B cell (primary cell): ENCODE data around the gene KLHL24. TPM values are rescaled to one million over a fixed set of nuclear protein-coding genes. Genes with fewer than 3 reads are reported as not detected.

Source experiments
- ATAC-seq: fragments of 200-7000 bp; cut with Tn5 transposase; one replicate; pipeline ENCODE4 v1.10.0; 2021; ENCODE audit warnings: low read depth, mild to moderate bottlenecking, moderate number of reproducible peaks, moderate library complexity
- CTCF ChIA-PET: fragments of 350-600 bp; sonication (Branson Sonifier 250); formaldehyde crosslinking; loops from one replicate; lab custom pipeline; 2021; ENCODE audit warnings: antibody characterized with exemption, inconsistent platforms; lab: Charles Lee
- POLR2A ChIA-PET: fragments of 350-600 bp; sonication (Branson Sonifier 250); formaldehyde crosslinking; loops from one replicate; lab custom pipeline; 2021; ENCODE audit warnings: antibody characterized with exemption; lab: Charles Lee
- DNase-seq: peaks from one replicate; pipeline ENCODE4 v3.0.0; 2013
- H2AFZ ChIP-seq: 2 replicates; pipeline ENCODE4 v1.6.1; 2012; ENCODE audit warnings: mild to moderate bottlenecking, low read depth, low read length; ENCODE audit not compliant: insufficient read depth, poor library complexity, severe bottlenecking
- H3K27ac ChIP-seq, 2 donors: 1 replicate in 1 of 2; 2 replicates in 1 of 2; pipeline ENCODE4 v1.5.1; 2012 to 2013; ENCODE audit warnings: low read length in 2 of 2, mild to moderate bottlenecking in 2 of 2, moderate library complexity in 1 of 2
- H3K27me3 ChIP-seq, 4 experiments: fragments of 200-600 bp in 1 of 4; sonication (generic) in 1 of 4; replicated peaks in 1 of 4; 1 replicate in 2 of 4; 2 replicates in 2 of 4; pipeline versions ENCODE4 v1.6.1 to v1.7.0; 2013 to 2016; ENCODE audit warnings: low read length in 3 of 4, mild to moderate bottlenecking in 2 of 4, mixed read lengths in 1 of 4, moderate library complexity in 1 of 4; ENCODE audit not compliant: insufficient read depth in 4 of 4, control insufficient read depth in 3 of 4; ENCODE audit errors: control extremely low read depth in 1 of 4
- H3K36me3 ChIP-seq, 2 experiments: replicated peaks in 1 of 2; 1 replicate in 1 of 2; 2 replicates in 1 of 2; pipeline versions ENCODE4 v1.6.1 to v1.7.1; 2013; ENCODE audit warnings: low read length in 1 of 2; ENCODE audit not compliant: insufficient read depth in 2 of 2, control insufficient read depth in 1 of 2; ENCODE audit errors: control extremely low read depth in 1 of 2, extremely low read depth in 1 of 2
- H3K4me1 ChIP-seq, 2 donors: fragments of 200-600 bp in 1 of 2; sonication (generic) in 1 of 2; 1 replicate in 1 of 2; 2 replicates in 1 of 2; pipeline versions ENCODE4 v1.5.1 to v1.6.1; 2013 to 2017; ENCODE audit warnings: low read length in 2 of 2; ENCODE audit not compliant: control insufficient read depth in 2 of 2, insufficient read depth in 2 of 2
- H3K4me2 ChIP-seq: replicated peaks from 2 replicates; pipeline ENCODE3; 2012; ENCODE audit warnings: mild to moderate bottlenecking, low read depth, low read length; ENCODE audit not compliant: poor library complexity, severe bottlenecking
- H3K4me3 ChIP-seq, 5 experiments: fragments of 200-600 bp in 1 of 5; sonication (generic) in 1 of 5; 1 replicate in 3 of 5; 2 replicates in 2 of 5; pipeline versions ENCODE4 v1.5.1 to v1.7.0; 2011 to 2016; ENCODE audit warnings: low read length in 4 of 5, mild to moderate bottlenecking in 4 of 5, low read depth in 2 of 5, control low read depth in 1 of 5, moderate library complexity in 1 of 5; ENCODE audit not compliant: insufficient read depth in 1 of 5; ENCODE audit errors: control extremely low read depth in 1 of 5, extremely low read depth in 1 of 5
- H3K79me2 ChIP-seq: fragments of 200-600 bp; sonication (generic); one replicate; pipeline ENCODE4 v1.6.0; 2016; ENCODE audit warnings: low read length; ENCODE audit not compliant: control insufficient read depth, insufficient read depth
- H3K9ac ChIP-seq: fragments of 200-600 bp; sonication (generic); 2 replicates; pipeline ENCODE4 v1.6.1; 2017; ENCODE audit warnings: mild to moderate bottlenecking, low read length, moderate library complexity
- H3K9me3 ChIP-seq, 3 donors: one replicate each; pipeline versions ENCODE4 v1.6.1 to v1.7.1; 2013; ENCODE audit warnings: low read length in 2 of 3; ENCODE audit not compliant: control insufficient read depth in 2 of 3, insufficient read depth in 1 of 3; ENCODE audit errors: control extremely low read depth in 1 of 3
- H4K20me1 ChIP-seq: 2 replicates; pipeline ENCODE4 v1.6.0; 2012; ENCODE audit warnings: mild to moderate bottlenecking, low read length; ENCODE audit not compliant: insufficient read depth, control insufficient read depth, poor library complexity, severe bottlenecking
- H3K27ac Mint-ChIP-seq: one replicate; pipeline ENCODE4 v1.8.0; 2021; ENCODE audit warnings: mixed read lengths
- H3K27me3 Mint-ChIP-seq: one replicate; pipeline ENCODE4 v1.8.0; 2021; ENCODE audit warnings: mixed read lengths
- H3K4me1 Mint-ChIP-seq: one replicate; pipeline ENCODE4 v1.8.0; 2021; ENCODE audit warnings: mixed read lengths
- H3K4me3 Mint-ChIP-seq: one replicate; pipeline ENCODE4 v1.8.0; 2021; ENCODE audit warnings: mixed read lengths
- H3K9me3 Mint-ChIP-seq: one replicate; pipeline ENCODE4 v1.8.0; 2022; ENCODE audit warnings: mixed read lengths; ENCODE audit not compliant: insufficient read depth
- EZH2 ChIP-seq: IDR thresholded peaks from 2 replicates; pipeline ENCODE4 v1.6.1; 2012; ENCODE audit warnings: borderline replicate concordance, low read depth, mild to moderate bottlenecking, moderate library complexity, low read length; ENCODE audit not compliant: insufficient read depth, poor library complexity, severe bottlenecking
- WGBS: methylation state at CpG from one replicate; pipeline ENCODE4 v1.1.5; 2013; ENCODE audit warnings: missing lambda C conversion rate; ENCODE audit not compliant: insufficient coverage; 5-methylcytosine and 5-hydroxymethylcytosine counted together
- intact Hi-C: fragments of 100-400 bp; cut with micrococcal nuclease; formaldehyde crosslinking; loops from one replicate; pipeline ENCODE4 v1.10.0; 2022
- polyA plus RNA-seq: library from polyadenylated mRNA; depleted of rRNA; stranded (reverse); fragments of >200 nt; gene quantifications from 2 replicates; pipeline ENCODE4 v1.2.3, GENCODE V29; 2012
- total RNA-seq, 2 donors: library from RNA; stranded (reverse); fragments of 120-200 nt in 1 of 2; gene quantifications; 1 replicate in 1 of 2; 2 replicates in 1 of 2; pipeline versions ENCODE4 v1.2.3 to v1.2.4, GENCODE V29; 2013 to 2022
- TF ChIP-seq, protein P1 (sequence below): fragments of 200-600 bp; IDR thresholded peaks from one replicate; pipeline ENCODE4 v1.8.0; 2022; ENCODE audit warnings: antibody characterized with exemption, mild to moderate bottlenecking

KLHL24 gene
- total and polyA plus RNA-seq, 2 donors (not counting 1 experiment from before 2014, with no cell fraction given): 37.4 to 134 TPM

DNA sequence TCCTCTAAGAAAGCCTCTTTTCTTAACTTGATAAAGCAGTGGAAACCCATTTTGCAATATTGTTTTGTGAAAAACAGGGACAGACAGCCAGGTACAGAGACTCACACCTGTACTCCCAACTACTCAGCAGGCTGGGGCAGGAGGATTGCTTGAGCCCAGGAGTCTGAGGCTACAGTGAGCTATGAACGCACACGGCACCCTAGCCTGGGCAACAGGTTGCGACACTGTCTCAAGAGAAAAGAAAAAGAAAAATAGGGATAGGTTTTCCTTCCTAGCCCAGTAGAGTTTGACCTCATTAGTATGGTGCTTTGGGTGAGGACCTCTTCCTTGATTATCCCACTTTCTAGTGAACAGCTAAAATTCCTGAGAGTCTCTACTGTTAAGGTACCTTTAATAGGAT is 44.6 kb downstream of the KLHL24 start:
- Histone ChIP-seq H3K36me3 (peaks cover 3 to 5% of the 10 kb centered on the region in 2 experiments), H3K4me2 (no peak overlapping the region), H3K9ac (no peak overlapping the region), H4K20me1 (no peaks in the 10 kb centered on the region), H3K4me1 (no peaks in the 10 kb centered on the region), H3K4me3 (no peak overlapping the region), H3K9me3 (no peaks in the 10 kb centered on the region), H2AFZ (no peak overlapping the region), H3K27ac (no peak overlapping the region), H3K27me3 (no peaks in the 10 kb centered on the region), H3K79me2 (no peaks in the 10 kb centered on the region)
- H3K9me3 Mint-ChIP-seq: no peaks in the 10 kb centered on the region
- no peak for DNase-seq
- intact Hi-C loops: no loop called here
- H3K4me3 Mint-ChIP-seq: no peak overlapping the region
- no peak for TF ChIP-seq EZH2
- TF ChIP-seq, protein P1, sequence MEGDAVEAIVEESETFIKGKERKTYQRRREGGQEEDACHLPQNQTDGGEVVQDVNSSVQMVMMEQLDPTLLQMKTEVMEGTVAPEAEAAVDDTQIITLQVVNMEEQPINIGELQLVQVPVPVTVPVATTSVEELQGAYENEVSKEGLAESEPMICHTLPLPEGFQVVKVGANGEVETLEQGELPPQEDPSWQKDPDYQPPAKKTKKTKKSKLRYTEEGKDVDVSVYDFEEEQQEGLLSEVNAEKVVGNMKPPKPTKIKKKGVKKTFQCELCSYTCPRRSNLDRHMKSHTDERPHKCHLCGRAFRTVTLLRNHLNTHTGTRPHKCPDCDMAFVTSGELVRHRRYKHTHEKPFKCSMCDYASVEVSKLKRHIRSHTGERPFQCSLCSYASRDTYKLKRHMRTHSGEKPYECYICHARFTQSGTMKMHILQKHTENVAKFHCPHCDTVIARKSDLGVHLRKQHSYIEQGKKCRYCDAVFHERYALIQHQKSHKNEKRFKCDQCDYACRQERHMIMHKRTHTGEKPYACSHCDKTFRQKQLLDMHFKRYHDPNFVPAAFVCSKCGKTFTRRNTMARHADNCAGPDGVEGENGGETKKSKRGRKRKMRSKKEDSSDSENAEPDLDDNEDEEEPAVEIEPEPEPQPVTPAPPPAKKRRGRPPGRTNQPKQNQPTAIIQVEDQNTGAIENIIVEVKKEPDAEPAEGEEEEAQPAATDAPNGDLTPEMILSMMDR: no peak
- no peaks in the 10 kb centered on the region for H3K27me3 Mint-ChIP-seq
- ChIA-PET CTCF (interaction anchor here (0.5 kb wide), 1 partner anchor 209 kb away, joined by 4 read pairs; no protein-coding TSS in a partner anchor), POLR2A (no interaction called here)
- no peaks in the 10 kb centered on the region for H3K4me1 Mint-ChIP-seq
- no CpG with 5 or more reads among the region's 3 CpGs for WGBS
- ATAC-seq: no peak
- no peak overlapping the region for H3K27ac Mint-ChIP-seq

DNA sequence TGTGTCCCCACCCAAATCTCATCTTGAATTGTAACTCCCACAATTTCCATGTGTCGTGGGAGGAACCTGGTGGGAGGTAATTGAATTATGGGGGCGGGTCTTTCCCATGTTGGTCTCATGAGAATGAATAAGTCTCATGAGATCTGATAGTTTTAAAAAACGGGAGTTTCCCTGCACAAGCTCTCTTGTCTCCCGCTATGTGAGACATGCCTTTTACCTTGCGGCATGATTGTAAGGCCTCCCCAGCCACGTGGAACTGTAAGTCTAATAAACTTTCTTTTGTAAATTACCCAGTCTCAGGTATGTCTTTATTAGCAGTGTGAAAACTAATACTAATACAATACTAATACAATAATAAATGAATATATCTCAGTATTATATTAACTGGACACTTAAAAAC is 52.3 kb downstream of the KLHL24 start:
- POLR2A ChIA-PET: interaction anchor here (0.7 kb wide), 1 partner anchor 22 kb away, joined by 5 read pairs; no protein-coding TSS in a partner anchor
- Histone ChIP-seq H3K4me2 (no peak overlapping the region), H3K9ac (no peak overlapping the region), H3K4me1 (no peaks in the 10 kb centered on the region), H4K20me1 (no peaks in the 10 kb centered on the region), H2AFZ (no peak overlapping the region), H3K79me2 (no peaks in the 10 kb centered on the region), H3K36me3 (no peaks in the 10 kb centered on the region), H3K27me3 (no peaks in the 10 kb centered on the region), H3K4me3 (no peak overlapping the region), H3K9me3 (no peaks in the 10 kb centered on the region), H3K27ac (no peak overlapping the region)
- 80% methylated on average over 1 of the region's 6 CpGs for WGBS
- Mint-ChIP-seq H3K4me1 (no peaks in the 10 kb centered on the region), H3K27ac (no peak overlapping the region), H3K27me3 (no peaks in the 10 kb centered on the region), H3K4me3 (no peak overlapping the region), H3K9me3 (no peaks in the 10 kb centered on the region)
- TF ChIP-seq EZH2: no peak
- TF ChIP-seq, protein P1: no peak
- DNase-seq (no peak), ATAC-seq (no peak)
- CTCF ChIA-PET: no interaction called here
- intact Hi-C loops: no loop called here
